Measurements from ENCODE around the gene GPR32. TPM values are rescaled to one million over a fixed set of nuclear protein-coding genes. Genes with fewer than 3 reads are reported as not detected.

GPR32 gene
- total RNA-seq, 1 donor from 2014 or later: not detected

DNA sequence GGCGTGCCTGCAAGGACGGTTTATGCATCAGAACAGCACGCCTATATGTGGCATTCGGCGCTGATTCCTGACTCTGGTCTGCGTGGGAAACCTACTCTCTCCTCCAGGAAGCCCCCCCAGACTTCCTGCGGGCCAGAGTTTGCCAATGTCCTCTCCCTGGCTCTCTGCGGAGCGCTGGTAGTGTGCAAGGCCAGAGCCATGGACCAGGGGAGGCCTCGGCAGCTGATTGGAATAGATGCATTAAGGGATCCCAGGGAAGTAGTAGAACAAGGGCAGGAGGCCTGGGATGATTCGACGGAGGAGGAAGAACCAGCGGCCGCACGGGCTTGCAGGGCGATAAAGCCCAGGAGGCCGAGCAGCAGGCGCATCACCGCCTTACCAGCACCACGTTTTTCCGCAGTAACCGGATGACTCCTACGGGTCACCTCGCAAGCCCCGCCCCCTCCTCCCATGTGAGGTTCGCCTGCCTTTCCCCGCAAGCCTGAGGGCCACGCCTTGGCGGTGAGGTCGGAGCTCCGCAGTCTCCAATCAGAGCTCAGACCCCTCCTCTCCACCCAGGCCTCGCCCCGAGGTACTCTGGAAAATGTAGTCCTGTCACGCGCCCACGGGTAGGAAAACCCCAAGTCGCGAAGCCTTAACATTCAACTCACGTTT, 42.1 kb upstream of the GPR32 start:
- Mint-ChIP-seq H3K4me1 (ENCODE audit: unreplicated experiment) (peaks cover 11% of the 10 kb centered on the region), H3K27ac (ENCODE audit: unreplicated experiment) (no peak overlapping the region), H3K36me3 (ENCODE audit: unreplicated experiment) (no peaks in the 10 kb centered on the region), H3K4me3 (ENCODE audit: unreplicated experiment) (no peak overlapping the region), H3K9me3 (ENCODE audit: unreplicated experiment) (no peaks in the 10 kb centered on the region), H3K27me3 (ENCODE audit: unreplicated experiment) (peaks cover 8% of the 10 kb centered on the region)
- TF ChIP-seq, protein P1, sequence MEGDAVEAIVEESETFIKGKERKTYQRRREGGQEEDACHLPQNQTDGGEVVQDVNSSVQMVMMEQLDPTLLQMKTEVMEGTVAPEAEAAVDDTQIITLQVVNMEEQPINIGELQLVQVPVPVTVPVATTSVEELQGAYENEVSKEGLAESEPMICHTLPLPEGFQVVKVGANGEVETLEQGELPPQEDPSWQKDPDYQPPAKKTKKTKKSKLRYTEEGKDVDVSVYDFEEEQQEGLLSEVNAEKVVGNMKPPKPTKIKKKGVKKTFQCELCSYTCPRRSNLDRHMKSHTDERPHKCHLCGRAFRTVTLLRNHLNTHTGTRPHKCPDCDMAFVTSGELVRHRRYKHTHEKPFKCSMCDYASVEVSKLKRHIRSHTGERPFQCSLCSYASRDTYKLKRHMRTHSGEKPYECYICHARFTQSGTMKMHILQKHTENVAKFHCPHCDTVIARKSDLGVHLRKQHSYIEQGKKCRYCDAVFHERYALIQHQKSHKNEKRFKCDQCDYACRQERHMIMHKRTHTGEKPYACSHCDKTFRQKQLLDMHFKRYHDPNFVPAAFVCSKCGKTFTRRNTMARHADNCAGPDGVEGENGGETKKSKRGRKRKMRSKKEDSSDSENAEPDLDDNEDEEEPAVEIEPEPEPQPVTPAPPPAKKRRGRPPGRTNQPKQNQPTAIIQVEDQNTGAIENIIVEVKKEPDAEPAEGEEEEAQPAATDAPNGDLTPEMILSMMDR (IDR thresholded peaks at IDR 0.05): no peak
- no peak for DNase-seq (ENCODE audit: extremely low spot score, unreplicated experiment)

DNA sequence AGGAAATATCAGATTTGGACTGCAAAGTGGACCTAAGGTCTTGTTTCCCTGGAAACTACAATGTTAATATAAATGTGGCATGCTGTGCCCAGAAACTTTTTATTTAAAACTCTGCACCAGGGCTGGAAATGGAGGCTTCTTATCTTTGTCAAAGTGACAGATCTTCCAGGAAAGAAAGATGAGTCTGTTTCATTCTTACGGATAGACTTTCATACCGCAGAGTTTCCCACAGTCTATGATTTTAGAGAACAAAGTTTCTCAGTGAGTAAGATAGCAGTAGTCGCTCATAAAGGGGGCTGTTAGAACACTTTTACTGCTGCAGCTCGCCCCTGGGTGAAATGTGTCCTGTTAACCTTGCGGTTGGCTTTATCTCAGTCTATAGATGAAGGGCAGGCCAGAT, 40.4 kb upstream of the GPR32 start:
- H3K4me3 Mint-ChIP-seq (ENCODE audit: unreplicated experiment): no peak overlapping the region

DNA sequence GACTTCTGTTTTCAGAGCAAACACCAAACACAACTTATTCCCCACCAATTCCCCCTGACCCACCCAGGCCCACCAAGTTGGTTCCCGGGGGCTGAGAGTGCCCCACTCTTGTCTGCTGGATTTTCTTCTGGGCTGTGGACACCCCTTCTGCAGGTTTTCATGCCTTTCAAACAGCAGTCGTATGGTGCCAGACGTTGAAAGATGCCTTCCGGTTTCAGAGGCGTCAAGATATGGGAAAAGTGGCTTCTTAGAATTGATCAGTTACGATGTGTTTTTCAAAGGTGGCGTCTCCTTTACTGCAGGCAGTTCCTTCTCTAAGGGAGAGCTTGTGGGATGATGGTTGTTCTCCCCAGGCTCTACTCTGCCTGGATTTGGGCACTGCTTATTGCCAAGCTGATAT, 34.4 kb upstream of the GPR32 start:
- H3K36me3 Mint-ChIP-seq (ENCODE audit: unreplicated experiment): no peaks in the 10 kb centered on the region
- no peak overlapping the region for H3K27ac Mint-ChIP-seq (ENCODE audit: unreplicated experiment)
- no peak for DNase-seq (ENCODE audit: extremely low spot score, unreplicated experiment)
- no peak overlapping the region for H3K4me3 Mint-ChIP-seq (ENCODE audit: unreplicated experiment)
- TF ChIP-seq, protein P1 (IDR thresholded peaks at IDR 0.05): no peak
- no peaks in the 10 kb centered on the region for H3K4me1 Mint-ChIP-seq (ENCODE audit: unreplicated experiment)
- H3K27me3 Mint-ChIP-seq (ENCODE audit: unreplicated experiment): peaks cover 12% of the 10 kb centered on the region
- no peaks in the 10 kb centered on the region for H3K9me3 Mint-ChIP-seq (ENCODE audit: unreplicated experiment)

More for the DNA sequence above, 40.4 kb upstream of the GPR32 start:
- no peak for DNase-seq (ENCODE audit: extremely low spot score, unreplicated experiment)
- Mint-ChIP-seq H3K27me3 (ENCODE audit: unreplicated experiment) (peaks cover 8% of the 10 kb centered on the region), H3K4me1 (ENCODE audit: unreplicated experiment) (peaks cover 7% of the 10 kb centered on the region), H3K27ac (ENCODE audit: unreplicated experiment) (no peak overlapping the region), H3K9me3 (ENCODE audit: unreplicated experiment) (no peaks in the 10 kb centered on the region), H3K36me3 (ENCODE audit: unreplicated experiment) (no peaks in the 10 kb centered on the region)
- TF ChIP-seq, protein P1 (IDR thresholded peaks at IDR 0.05): no peak

DNA sequence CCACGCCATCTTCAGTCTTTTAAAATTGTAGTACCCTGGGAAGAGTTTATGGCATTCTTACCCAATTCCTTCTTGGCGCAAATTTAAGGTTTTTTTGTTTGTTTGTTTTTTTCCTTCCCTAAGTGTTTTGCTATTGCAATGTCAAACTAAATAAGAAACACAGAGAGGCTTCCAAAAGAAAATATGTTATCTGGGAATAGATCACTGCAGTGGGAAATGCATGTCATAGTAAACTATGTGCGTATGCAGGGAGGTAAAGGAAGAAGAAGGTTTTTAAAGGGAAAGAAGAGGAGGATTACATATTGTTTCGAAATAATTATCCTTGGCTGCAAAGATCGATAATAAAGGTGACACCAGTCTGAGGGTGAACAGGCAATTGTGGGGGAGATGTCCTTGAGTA, 33.9 kb upstream of the GPR32 start:
- Mint-ChIP-seq H3K27ac (ENCODE audit: unreplicated experiment) (no peak overlapping the region), H3K27me3 (ENCODE audit: unreplicated experiment) (peaks cover 12% of the 10 kb centered on the region), H3K4me1 (ENCODE audit: unreplicated experiment) (no peaks in the 10 kb centered on the region), H3K4me3 (ENCODE audit: unreplicated experiment) (no peak overlapping the region), H3K9me3 (ENCODE audit: unreplicated experiment) (no peaks in the 10 kb centered on the region), H3K36me3 (ENCODE audit: unreplicated experiment) (no peaks in the 10 kb centered on the region)
- DNase-seq (ENCODE audit: extremely low spot score, unreplicated experiment): no peak
- TF ChIP-seq, protein P1 (IDR thresholded peaks at IDR 0.05): no peak

DNA sequence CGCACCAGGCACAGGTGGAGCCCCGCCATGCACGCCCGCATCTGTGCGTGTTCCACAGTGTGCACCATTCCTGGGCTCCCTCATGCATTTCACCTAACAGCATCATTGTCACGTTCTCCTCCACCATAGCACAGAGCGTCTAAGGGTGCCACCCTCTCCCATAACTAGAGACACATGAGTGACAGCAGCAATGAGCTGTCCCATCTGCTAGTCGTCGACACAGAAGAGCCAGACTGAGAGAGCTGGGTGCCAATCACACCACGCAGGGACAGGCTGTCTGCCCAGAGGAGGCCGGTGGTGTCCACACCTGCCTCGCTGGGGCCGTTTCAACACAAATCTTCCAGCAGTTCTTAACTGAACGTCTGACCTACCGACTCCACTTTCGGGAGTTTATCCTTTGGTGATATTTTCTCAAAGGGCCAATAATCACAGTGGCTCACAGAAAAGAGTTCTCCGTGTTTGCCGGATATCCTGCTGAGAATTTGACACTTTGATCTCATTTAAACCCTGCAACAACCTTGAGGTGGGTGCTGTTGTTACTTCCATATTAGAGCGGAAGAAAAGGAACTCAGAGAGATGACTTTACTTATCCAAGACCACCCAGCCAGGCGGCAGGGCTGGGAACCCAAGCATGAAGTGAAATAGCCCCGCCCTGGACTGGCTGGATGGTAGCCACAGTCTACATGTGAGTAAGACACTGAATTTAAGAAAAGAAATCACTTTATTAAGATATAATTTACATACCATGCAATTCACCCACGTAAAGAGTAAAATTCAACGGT, 30.9 kb upstream of the GPR32 start:
- TF ChIP-seq, protein P1 (IDR thresholded peaks at IDR 0.05): no peak
- Mint-ChIP-seq H3K27ac (ENCODE audit: unreplicated experiment) (no peak overlapping the region), H3K27me3 (ENCODE audit: unreplicated experiment) (peaks cover 8% of the 10 kb centered on the region), H3K4me3 (ENCODE audit: unreplicated experiment) (no peak overlapping the region), H3K9me3 (ENCODE audit: unreplicated experiment) (no peaks in the 10 kb centered on the region), H3K36me3 (ENCODE audit: unreplicated experiment) (no peaks in the 10 kb centered on the region), H3K4me1 (ENCODE audit: unreplicated experiment) (no peaks in the 10 kb centered on the region)
- DNase-seq (ENCODE audit: extremely low spot score, unreplicated experiment): no peak

Measured in osteocyte (in vitro differentiated cells).